Posterior vena cava (tissue), 2 donors: ENCODE data around the gene GPR52. TPM values are rescaled to one million over a fixed set of nuclear protein-coding genes. Genes with fewer than 3 reads are reported as not detected.

Source experiments
- DNase-seq: peaks from one replicate; pipeline ENCODE4 v3.0.0-alpha.2; 2020; ENCODE audit warnings: low spot score
- intact Hi-C, 2 donors: fragments of 100-400 bp; cut with DNase I; formaldehyde crosslinking; loops; one replicate each; pipeline versions ENCODE4 v1.14.1 to v1.14.2; 2022 to 2023
- total RNA-seq, 2 donors: library from RNA; stranded (reverse); fragmentation: NEBNext Ultra II Directional; extraction: Animal tissue kit (Norgen Biotek cat#: 25700); gene quantifications; one replicate each; pipeline ENCODE4 v1.2.1, GENCODE V29; 2021
- donor health status: DM: yes; HTN: yes; CAD: no.
- donor health status: DM: yes; HTN: yes; CAD: no.

Gene GPR52
- total RNA-seq, 2 donors from 2014 or later = 2.1 to 2.6 TPM

- no peak for DNase-seq
- intact Hi-C loops = no loop called here
Observed at GRCh38 chr1:174448974-174449373, 1.2 kb downstream of the GPR52 start.

GRCh38 chr1:174451408-174451807 is 3.6 kb downstream of the GPR52 start:
- intact Hi-C loops = no loop called here
- no peak for DNase-seq

GRCh38 chr1:174465855-174466254 is 18.1 kb downstream of the GPR52 start:
- intact Hi-C loops = no loop called here
- DNase-seq = no peak

GRCh38 chr1:174466607-174467006 is 18.8 kb downstream of the GPR52 start:
- intact Hi-C loops = no loop called here
- DNase-seq = no peak

- no peak for DNase-seq
- intact Hi-C loops = no loop called here
Observed at GRCh38 chr1:174469052-174469451, 21.3 kb downstream of the GPR52 start.

GRCh38 chr1:174469687-174470086 is 21.9 kb downstream of the GPR52 start:
- no peak for DNase-seq
- intact Hi-C loops = no loop called here

- no peak for DNase-seq
- intact Hi-C loops = no loop called here
Observed at GRCh38 chr1:174479281-174479680, 31.5 kb downstream of the GPR52 start.

GRCh38 chr1:174480324-174480723 is 32.6 kb downstream of the GPR52 start:
- no peak for DNase-seq
- intact Hi-C loops = no loop called here

- intact Hi-C loops = no loop called here
- DNase-seq = no peak
Observed at GRCh38 chr1:174491606-174492005, 43.8 kb downstream of the GPR52 start.

GRCh38 chr1:174497478-174497877 is 49.7 kb downstream of the GPR52 start:
- DNase-seq = no peak
- intact Hi-C loops = no loop called here
